ENCODE measurements around the gene DCBLD1.

DCBLD1 gene

GRCh38 chr6:117520603-117521395, 38.3 kb downstream of the DCBLD1 start:
- no peak for DNase-seq (ENCODE audit: low read depth, low spot score)
- no peak overlapping the region for H3K27ac ChIP-seq

- no peak for DNase-seq (ENCODE audit: low read depth, low spot score)
- no peak overlapping the region for H3K27ac ChIP-seq
These were observed 39.5 kb downstream of the DCBLD1 start for GRCh38 chr6:117521791-117522502.

GRCh38 chr6:117525607-117526006, 43.1 kb downstream of the DCBLD1 start:
- DNase-seq (ENCODE audit: low read depth, low spot score), result no peak
- no peak overlapping the region for H3K27ac ChIP-seq

GRCh38 chr6:117530467-117531242, 48.2 kb downstream of the DCBLD1 start:
- H3K27ac ChIP-seq, result no peak overlapping the region
- DNase-seq (ENCODE audit: low read depth, low spot score), result no peak

GRCh38 chr6:117531346-117531745, 48.9 kb downstream of the DCBLD1 start:
- H3K27ac ChIP-seq, result no peak overlapping the region
- no peak for DNase-seq (ENCODE audit: low read depth, low spot score)

GRCh38 chr6:117531809-117532725, 49.6 kb downstream of the DCBLD1 start:
- no peak overlapping the region for H3K27ac ChIP-seq
- no peak for DNase-seq (ENCODE audit: low read depth, low spot score)

- DNase-seq (ENCODE audit: low read depth, low spot score), result no peak
- H3K27ac ChIP-seq, result no peak overlapping the region
These were observed 51.3 kb downstream of the DCBLD1 start for GRCh38 chr6:117533775-117534174.

- H3K27ac ChIP-seq, result no peak overlapping the region
- no peak for DNase-seq (ENCODE audit: low read depth, low spot score)
These were observed 52.5 kb downstream of the DCBLD1 start for GRCh38 chr6:117534974-117535373.

GRCh38 chr6:117536317-117536716, 53.8 kb downstream of the DCBLD1 start:
- no peak for DNase-seq (ENCODE audit: low read depth, low spot score)

GRCh38 chr6:117538615-117539014, 56.1 kb downstream of the DCBLD1 start:
- no peak overlapping the region for H3K27ac ChIP-seq
- DNase-seq (ENCODE audit: low read depth, low spot score), result no peak

More at GRCh38 chr6:117536317-117536716, 53.8 kb downstream of the DCBLD1 start:
- peak overlapping the region; percentile 32 for H3K27ac ChIP-seq

- H3K27ac ChIP-seq, result peak overlapping the region; percentile 68
- DNase-seq (ENCODE audit: low read depth, low spot score), result peak; percentile 85
These were observed 58.2 kb downstream of the DCBLD1 start for GRCh38 chr6:117540670-117541069.

GRCh38 chr6:117542493-117542892, 60.0 kb downstream of the DCBLD1 start:
- no peak for DNase-seq (ENCODE audit: low read depth, low spot score)
- H3K27ac ChIP-seq, result peak overlapping the region; percentile 68

- no peak for DNase-seq (ENCODE audit: low read depth, low spot score)
- H3K27ac ChIP-seq, result peak overlapping the region; percentile 68
These were observed 62.2 kb downstream of the DCBLD1 start for GRCh38 chr6:117544716-117545115.

- DNase-seq (ENCODE audit: low read depth, low spot score), result peak; percentile 78
- peak overlapping the region; percentile 68 for H3K27ac ChIP-seq
These were observed 62.7 kb downstream of the DCBLD1 start for GRCh38 chr6:117545161-117545595.

- H3K27ac ChIP-seq, result no peak overlapping the region
- no peak for DNase-seq (ENCODE audit: low read depth, low spot score)
These were observed 64.2 kb downstream of the DCBLD1 start for GRCh38 chr6:117546674-117547073.

GRCh38 chr6:117547688-117548621, 65.5 kb downstream of the DCBLD1 start:
- no peak for DNase-seq (ENCODE audit: low read depth, low spot score)
- H3K27ac ChIP-seq, result peak overlapping the region; percentile 67

- peak overlapping the region; percentile 67 for H3K27ac ChIP-seq
- no peak for DNase-seq (ENCODE audit: low read depth, low spot score)
These were observed 66.4 kb downstream of the DCBLD1 start for GRCh38 chr6:117548797-117549301.

GRCh38 chr6:117549611-117550010, 67.1 kb downstream of the DCBLD1 start:
- DNase-seq (ENCODE audit: low read depth, low spot score), result no peak
- H3K27ac ChIP-seq, result peak overlapping the region; percentile 67
